Measurements from ENCODE around the gene CDA.

GRCh38 chr1:20621012-20621411, 32.1 kb downstream of the CDA start:
- TF ChIP-seq CTCF (IDR thresholded peaks at IDR 0.05): no peak
- no peak for TF ChIP-seq POLR2A (IDR thresholded peaks at IDR 0.05)

All from testis (tissue), 2 donors.